ENCODE measurements around the gene NLRC4. TPM values are rescaled to one million over a fixed set of nuclear protein-coding genes. Genes with fewer than 3 reads are reported as not detected.

NLRC4 gene
- total RNA-seq, 1 experiment from 2014 or later: not detected

DNA sequence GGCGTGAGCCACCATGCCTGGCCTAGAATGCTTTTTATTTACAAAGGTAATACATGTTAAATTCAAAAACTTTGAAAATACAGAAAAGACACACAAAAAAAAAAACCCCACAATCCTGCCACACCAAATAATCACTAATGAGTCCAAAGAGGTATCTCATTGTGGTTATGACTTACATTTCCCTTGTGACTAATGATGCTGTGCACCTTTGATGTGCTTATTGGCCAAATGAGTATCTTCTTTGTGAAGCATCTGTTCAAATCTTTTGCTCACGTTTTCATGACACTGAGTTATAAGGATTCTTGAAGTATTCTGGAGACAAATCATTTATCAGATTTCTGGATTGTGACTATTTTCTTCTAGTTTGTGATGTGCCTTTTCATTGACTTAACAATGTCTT is 6.4 kb upstream of the NLRC4 start:
- H3K27me3 Mint-ChIP-seq (ENCODE audit: unreplicated experiment): no peaks in the 10 kb centered on the region
- peaks cover 7% of the 10 kb centered on the region for H3K4me1 Mint-ChIP-seq (ENCODE audit: low read depth, unreplicated experiment)
- TF ChIP-seq CTCF (IDR thresholded peaks at IDR 0.05; ENCODE audit: unreplicated experiment): no peak
- CTCF ChIA-PET: no interaction called here
- no peaks in the 10 kb centered on the region for H3K9me3 Mint-ChIP-seq (ENCODE audit: low read depth, unreplicated experiment)
- DNase-seq: no peak
- BruUV-seq (replicated peaks): no TSS peak
- no peak overlapping the region for H3K27ac Mint-ChIP-seq (ENCODE audit: unreplicated experiment)
- no peak overlapping the region for H3K4me3 Mint-ChIP-seq (ENCODE audit: low read depth, unreplicated experiment)
- H3K36me3 Mint-ChIP-seq (ENCODE audit: insufficient read depth, unreplicated experiment): no peaks in the 10 kb centered on the region
- intact Hi-C loops (cut with micrococcal nuclease; ENCODE audit: unreplicated experiment): no loop called here

- DNase-seq: no peak
- no peak overlapping the region for H3K4me3 Mint-ChIP-seq (ENCODE audit: low read depth, unreplicated experiment)
- no peaks in the 10 kb centered on the region for H3K36me3 Mint-ChIP-seq (ENCODE audit: insufficient read depth, unreplicated experiment)
- TF ChIP-seq CTCF (IDR thresholded peaks at IDR 0.05; ENCODE audit: unreplicated experiment): no peak
- H3K4me1 Mint-ChIP-seq (ENCODE audit: low read depth, unreplicated experiment): no peaks in the 10 kb centered on the region
- intact Hi-C loops (cut with micrococcal nuclease; ENCODE audit: unreplicated experiment): no loop called here
- BruUV-seq (replicated peaks): no TSS peak
- CTCF ChIA-PET: no interaction called here
- no peaks in the 10 kb centered on the region for H3K9me3 Mint-ChIP-seq (ENCODE audit: low read depth, unreplicated experiment)
- no peaks in the 10 kb centered on the region for H3K27me3 Mint-ChIP-seq (ENCODE audit: unreplicated experiment)
- no peak overlapping the region for H3K27ac Mint-ChIP-seq (ENCODE audit: unreplicated experiment)
Observed at GRCh38 chr2:32262105-32262504, 2.6 kb downstream of the NLRC4 start.

DNA sequence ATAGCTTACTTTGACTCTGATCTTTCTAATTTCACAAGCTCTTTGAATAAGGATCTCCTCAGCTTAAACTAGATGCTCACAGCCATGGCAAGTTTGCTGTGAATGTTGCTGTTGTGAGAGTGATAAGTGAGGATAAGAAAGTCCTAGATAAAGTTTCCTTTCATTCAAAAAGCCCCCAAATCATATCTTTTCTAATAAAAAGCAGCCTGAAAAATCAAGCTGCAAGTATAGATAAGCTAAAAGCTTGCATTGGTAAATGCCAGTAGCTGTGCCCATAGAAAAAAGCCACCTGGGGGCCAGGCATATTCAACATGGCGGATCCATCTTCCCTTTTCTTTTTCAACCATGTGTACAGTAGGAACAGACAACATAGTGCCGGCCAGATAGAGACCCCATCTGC is 4.3 kb downstream of the NLRC4 start:
- CTCF ChIA-PET: no interaction called here
- no peak overlapping the region for H3K4me3 Mint-ChIP-seq (ENCODE audit: low read depth, unreplicated experiment)
- no peaks in the 10 kb centered on the region for H3K27me3 Mint-ChIP-seq (ENCODE audit: unreplicated experiment)
- no TSS peak for BruUV-seq (replicated peaks)
- no peak for DNase-seq
- no peak overlapping the region for H3K27ac Mint-ChIP-seq (ENCODE audit: unreplicated experiment)
- TF ChIP-seq CTCF (IDR thresholded peaks at IDR 0.05; ENCODE audit: unreplicated experiment): no peak
- H3K9me3 Mint-ChIP-seq (ENCODE audit: low read depth, unreplicated experiment): no peaks in the 10 kb centered on the region
- no peaks in the 10 kb centered on the region for H3K36me3 Mint-ChIP-seq (ENCODE audit: insufficient read depth, unreplicated experiment)
- intact Hi-C loops (cut with micrococcal nuclease; ENCODE audit: unreplicated experiment): no loop called here
- no peaks in the 10 kb centered on the region for H3K4me1 Mint-ChIP-seq (ENCODE audit: low read depth, unreplicated experiment)

DNA sequence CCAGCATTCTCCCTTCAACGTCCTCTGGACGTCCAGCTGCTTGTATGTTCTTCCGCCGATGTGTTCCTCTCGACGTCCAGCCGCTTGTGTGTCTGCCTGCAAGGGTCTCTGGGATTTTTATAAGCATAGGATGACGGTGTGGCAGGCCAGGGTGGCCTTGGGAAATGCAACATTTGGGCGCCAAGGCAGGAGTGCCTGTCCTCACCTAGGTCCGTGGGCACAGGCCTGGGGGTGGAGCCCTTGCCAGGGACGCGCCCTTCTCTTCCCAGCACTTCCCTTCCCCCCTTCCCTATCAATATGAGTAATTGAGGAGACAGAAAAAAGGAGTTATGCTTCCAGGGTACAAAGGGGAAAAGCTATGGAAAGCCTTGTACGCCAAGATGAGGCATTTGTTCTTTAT is 6.4 kb downstream of the NLRC4 start:
- H3K27me3 Mint-ChIP-seq (ENCODE audit: unreplicated experiment): no peaks in the 10 kb centered on the region
- CTCF ChIA-PET: no interaction called here
- no peak overlapping the region for H3K4me3 Mint-ChIP-seq (ENCODE audit: low read depth, unreplicated experiment)
- no TSS peak for BruUV-seq (replicated peaks)
- no peak for DNase-seq
- no peaks in the 10 kb centered on the region for H3K9me3 Mint-ChIP-seq (ENCODE audit: low read depth, unreplicated experiment)
- H3K36me3 Mint-ChIP-seq (ENCODE audit: insufficient read depth, unreplicated experiment): no peaks in the 10 kb centered on the region
- intact Hi-C loops (cut with micrococcal nuclease; ENCODE audit: unreplicated experiment): no loop called here
- H3K4me1 Mint-ChIP-seq (ENCODE audit: low read depth, unreplicated experiment): no peaks in the 10 kb centered on the region
- no peak for TF ChIP-seq CTCF (IDR thresholded peaks at IDR 0.05; ENCODE audit: unreplicated experiment)
- no peak overlapping the region for H3K27ac Mint-ChIP-seq (ENCODE audit: unreplicated experiment)

GRCh38 chr2:32250290-32250689 is 14.4 kb downstream of the NLRC4 start:
- intact Hi-C loops (cut with micrococcal nuclease; ENCODE audit: unreplicated experiment): no loop called here
- Mint-ChIP-seq H3K27me3 (ENCODE audit: unreplicated experiment) (no peaks in the 10 kb centered on the region), H3K27ac (ENCODE audit: unreplicated experiment) (no peak overlapping the region), H3K9me3 (ENCODE audit: low read depth, unreplicated experiment) (no peaks in the 10 kb centered on the region), H3K36me3 (ENCODE audit: insufficient read depth, unreplicated experiment) (no peaks in the 10 kb centered on the region), H3K4me1 (ENCODE audit: low read depth, unreplicated experiment) (peaks cover 6% of the 10 kb centered on the region), H3K4me3 (ENCODE audit: low read depth, unreplicated experiment) (no peak overlapping the region)
- BruUV-seq (replicated peaks): no TSS peak
- TF ChIP-seq CTCF (IDR thresholded peaks at IDR 0.05; ENCODE audit: unreplicated experiment): no peak
- no peak for DNase-seq
- CTCF ChIA-PET: no interaction called here

Measured in Calu3 (cell line).